Tibial nerve (tissue), 4 donors: ENCODE measurements around the gene EEPD1. TPM values are rescaled to one million over a fixed set of nuclear protein-coding genes. Genes with fewer than 3 reads are reported as not detected.

Experiments used
- DNase-seq, 2 donors: peaks; one replicate each; pipeline ENCODE4 v3.0.0-alpha.2; 2019; ENCODE audit warnings: low spot score in 2 of 2
- H3K27ac ChIP-seq, 4 donors: fragments of 200-600 bp; sonication (generic) in 3 of 4; one replicate each; pipeline ENCODE4 v1.5.1; 2017 to 2019; ENCODE audit warnings: mild to moderate bottlenecking in 1 of 4
- H3K27me3 ChIP-seq, 2 donors: fragments of 200-600 bp; sonication (generic) in 1 of 2; one replicate each; pipeline versions ENCODE4 v1.5.1 to v1.6.0; 2017 to 2019
- H3K36me3 ChIP-seq, 3 donors: fragments of 200-600 bp; sonication (generic); one replicate each; pipeline ENCODE4 v1.5.1; 2018 to 2019
- H3K4me1 ChIP-seq, 4 donors: fragments of 200-600 bp; sonication (generic) in 3 of 4; one replicate each; pipeline ENCODE4 v1.5.1; 2017 to 2019
- H3K4me3 ChIP-seq, 4 donors: fragments of 200-600 bp; sonication (generic) in 3 of 4; one replicate each; pipeline ENCODE4 v1.5.1; 2017 to 2019; ENCODE audit warnings: mild to moderate bottlenecking in 1 of 4, moderate library complexity in 1 of 4
- H3K9me3 ChIP-seq, 4 donors: fragments of 200-600 bp; sonication (generic) in 3 of 4; one replicate each; pipeline ENCODE4 v1.5.1; 2017 to 2019
- CTCF ChIP-seq, 5 experiments: fragments of 200-600 bp in 3 of 5; fragments of 450-650 bp in 2 of 5; sonication (generic) in 3 of 5; IDR thresholded peaks; one replicate each; pipeline ENCODE4 v1.5.1; 2016 to 2019; ENCODE audit warnings: antibody characterized with exemption in 5 of 5, mild to moderate bottlenecking in 3 of 5, moderate library complexity in 2 of 5
- EP300 ChIP-seq, 2 donors: sonication (generic); formaldehyde crosslinking; IDR thresholded peaks; one replicate each; pipeline ENCODE4 v1.6.1; 2017; ENCODE audit warnings: antibody characterized with exemption in 2 of 2, mild to moderate bottlenecking in 1 of 2
- POLR2A ChIP-seq, 2 donors: fragments of 450-650 bp; IDR thresholded peaks; one replicate each; pipeline ENCODE4 v1.6.1; 2017; ENCODE audit warnings: antibody characterized with exemption in 2 of 2, mild to moderate bottlenecking in 2 of 2, moderate library complexity in 2 of 2
- WGBS, 2 donors: methylation state at CpG; one replicate each; pipeline ENCODE4 v1.1.5; 2018; 5-methylcytosine and 5-hydroxymethylcytosine counted together
- total RNA-seq, 4 donors: library from RNA; depleted of rRNA; stranded (reverse); fragments of >200 nt; gene quantifications; one replicate each; pipeline ENCODE4 v1.1.0, GENCODE V29; 2016

The EEPD1 gene
- total RNA-seq, 4 donors from 2014 or later = 9.0 to 18.0 (median 16.5) TPM

- WGBS, 2 donors = 82 to 92% methylated on average over 8 of the region's 8 CpGs
- no peak for TF ChIP-seq POLR2A (IDR thresholded peaks at IDR 0.05)
- no peak for TF ChIP-seq CTCF (IDR thresholded peaks at IDR 0.05)
- no peak for TF ChIP-seq EP300 (IDR thresholded peaks at IDR 0.05)
- no peaks in the 10 kb centered on the region for H3K36me3 ChIP-seq
- H3K4me1 ChIP-seq = peaks cover 0 to 4% (median under 1%) of the 10 kb centered on the region in 4 donors
- no peaks in the 10 kb centered on the region for H3K9me3 ChIP-seq
- DNase-seq = no peak
- no peak overlapping the region for H3K27ac ChIP-seq
- H3K27me3 ChIP-seq = no peaks in the 10 kb centered on the region
- no peak overlapping the region for H3K4me3 ChIP-seq
Measured at GRCh38 chr7:36309716-36310115, 156.7 kb downstream of the EEPD1 start.

- Histone ChIP-seq H3K36me3 (no peaks in the 10 kb centered on the region), H3K27ac (no peak overlapping the region), H3K27me3 (no peaks in the 10 kb centered on the region), H3K4me3 (no peak overlapping the region), H3K4me1 (peaks cover 0 to 3% (median 0%) of the 10 kb centered on the region in 4 donors), H3K9me3 (no peaks in the 10 kb centered on the region)
- WGBS, 2 donors = 87% methylated on average over 8 of the region's 8 CpGs
- DNase-seq = no peak
- TF ChIP-seq CTCF (IDR thresholded peaks at IDR 0.05) (no peak), POLR2A (IDR thresholded peaks at IDR 0.05) (no peak), EP300 (IDR thresholded peaks at IDR 0.05) (no peak)
Measured at GRCh38 chr7:36310897-36311296, 157.8 kb downstream of the EEPD1 start.

DNA sequence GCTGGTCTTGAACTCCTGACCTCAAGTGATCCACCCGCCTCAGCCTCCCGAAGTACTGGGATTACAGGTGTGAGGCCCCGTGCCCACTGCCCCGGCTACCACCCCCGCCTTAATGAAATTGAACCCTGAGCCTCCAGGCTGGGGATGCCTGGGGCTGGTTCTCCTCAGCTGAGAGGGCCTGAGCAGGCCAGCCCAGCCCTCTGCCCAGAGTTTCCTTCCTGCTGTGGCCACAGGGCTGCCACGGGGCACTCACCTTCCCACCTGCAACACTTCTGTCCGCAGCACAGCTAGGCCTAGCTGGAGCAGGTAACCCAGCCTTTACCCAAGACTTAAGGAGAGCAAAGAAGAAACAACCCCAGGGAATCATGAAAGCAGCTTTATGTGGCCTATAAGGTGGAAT lies 158.5 kb downstream of the EEPD1 start:
- no peak overlapping the region for H3K4me3 ChIP-seq
- WGBS, 2 donors = 83 to 91% methylated on average over 7 of the region's 7 CpGs
- no peak for DNase-seq
- no peaks in the 10 kb centered on the region for H3K36me3 ChIP-seq
- no peak overlapping the region for H3K27ac ChIP-seq
- no peak for TF ChIP-seq EP300 (IDR thresholded peaks at IDR 0.05)
- no peaks in the 10 kb centered on the region for H3K9me3 ChIP-seq
- peaks cover 0 to 7% (median 0%) of the 10 kb centered on the region in 4 donors for H3K4me1 ChIP-seq
- no peaks in the 10 kb centered on the region for H3K27me3 ChIP-seq

DNA sequence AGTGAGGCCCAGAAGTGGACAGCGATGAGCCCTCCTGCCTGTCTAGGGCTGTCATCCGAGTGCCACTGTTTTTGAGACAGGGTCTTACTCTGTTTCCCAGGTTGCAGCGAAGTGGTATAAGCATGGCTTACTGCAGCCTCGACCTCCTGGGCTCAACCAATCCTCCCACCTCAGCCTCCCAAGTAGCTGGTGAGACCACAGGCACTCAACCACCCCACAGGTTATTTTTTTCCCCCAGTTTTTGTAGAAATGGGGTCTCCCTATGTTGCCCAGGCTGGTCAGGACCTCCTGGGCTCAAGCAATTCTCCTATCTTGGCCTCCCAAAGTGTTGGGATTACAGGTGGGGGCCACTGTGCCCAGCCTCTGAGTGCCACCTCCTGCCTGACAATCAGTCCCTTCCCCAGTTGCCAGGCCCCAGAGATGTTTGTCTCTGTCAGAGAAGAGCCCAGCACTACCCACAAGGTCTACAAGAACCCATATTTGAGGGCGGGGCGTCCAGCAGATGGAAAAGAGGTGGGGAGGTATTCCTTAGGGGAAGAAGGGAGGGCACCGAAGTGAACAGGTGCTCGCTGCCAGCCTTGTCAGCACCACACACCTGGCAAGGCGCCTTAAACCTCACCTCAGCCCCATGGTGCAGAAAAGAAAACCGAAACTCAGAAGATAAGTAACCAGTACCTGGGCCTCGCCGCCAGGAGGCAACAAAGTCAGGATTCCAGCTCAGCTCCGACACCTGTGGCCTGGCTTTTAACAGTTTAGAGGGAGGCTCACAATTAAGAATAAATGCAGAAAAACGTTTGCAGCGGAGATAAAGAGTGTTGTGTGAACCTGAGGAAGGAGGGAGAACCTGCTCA lies 159.2 kb downstream of the EEPD1 start:
- TF ChIP-seq CTCF (IDR thresholded peaks at IDR 0.05) (no peak), POLR2A (IDR thresholded peaks at IDR 0.05) (no peak), EP300 (IDR thresholded peaks at IDR 0.05) (no peak)
- Histone ChIP-seq H3K36me3 (no peaks in the 10 kb centered on the region), H3K4me3 (no peak overlapping the region), H3K27ac (no peak overlapping the region), H3K27me3 (no peaks in the 10 kb centered on the region), H3K9me3 (no peaks in the 10 kb centered on the region), H3K4me1 (peaks cover 0 to 7% (median 0%) of the 10 kb centered on the region in 4 donors)
- DNase-seq = no peak
- 77 to 79% methylated on average over 15 of the region's 15 CpGs for WGBS, 2 donors

DNA sequence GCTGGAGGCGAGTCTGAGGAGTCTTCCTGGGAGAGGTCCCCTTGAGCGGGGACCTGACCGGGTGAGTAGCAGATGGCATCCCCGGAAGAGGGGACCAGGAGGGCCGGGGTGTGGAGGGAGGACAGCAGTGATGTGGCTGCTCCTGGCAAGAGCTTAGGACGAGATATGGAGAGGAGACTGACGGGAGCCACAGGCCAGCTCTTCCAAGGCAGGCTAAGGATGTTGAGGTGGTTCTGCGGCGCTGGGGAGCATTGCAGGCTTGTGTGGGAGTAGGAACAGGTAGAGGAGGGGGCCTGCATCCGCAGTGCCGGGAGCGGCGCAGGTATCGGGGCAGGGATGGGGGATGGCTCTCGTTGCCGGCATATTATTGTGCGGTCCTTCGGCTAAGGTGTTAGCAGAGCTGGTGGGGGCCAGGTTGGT lies 159.9 kb downstream of the EEPD1 start:
- no peaks in the 10 kb centered on the region for H3K9me3 ChIP-seq
- H3K36me3 ChIP-seq = no peaks in the 10 kb centered on the region
- DNase-seq = no peak
- WGBS, 2 donors = 92 to 95% methylated on average over 18 of the region's 18 CpGs
- H3K4me1 ChIP-seq = peaks cover 0 to 7% (median 0%) of the 10 kb centered on the region in 4 donors
- no peak overlapping the region for H3K27ac ChIP-seq
- H3K27me3 ChIP-seq = no peaks in the 10 kb centered on the region
- no peak for TF ChIP-seq EP300 (IDR thresholded peaks at IDR 0.05)
- TF ChIP-seq CTCF (IDR thresholded peaks at IDR 0.05) = no peak
- TF ChIP-seq POLR2A (IDR thresholded peaks at IDR 0.05) = no peak
- no peak overlapping the region for H3K4me3 ChIP-seq
